H1 (cell line): ENCODE measurements around the gene CDKL4. TPM values are rescaled to one million over a fixed set of nuclear protein-coding genes. Genes with fewer than 3 reads are reported as not detected.

Source experiments
- CTCF ChIA-PET: fragments of 300-600 bp; sonication (Branson Sonifier 250); formaldehyde crosslinking; loops from one replicate; lab custom pipeline; 2021; ENCODE audit not compliant: partially characterized antibody; lab: Charles Lee
- POLR2A ChIA-PET: fragments of 300-600 bp; sonication (Branson Sonifier 250); formaldehyde crosslinking; loops from one replicate; lab custom pipeline; 2021; ENCODE audit warnings: inconsistent platforms; ENCODE audit not compliant: partially characterized antibody; lab: Charles Lee
- DNase-seq, 2 experiments: peaks; one replicate each; pipeline versions ENCODE4 v3.0.0 to v3.0.0-alpha.2; 2010 to 2022; ENCODE audit warnings: low spot score in 2 of 2, low read depth in 1 of 2, mixed read lengths in 1 of 2
- FAIRE-seq: peaks from 2 replicates; lab custom pipeline; 2011; peaks lifted over from hg19 to GRCh38; lab: Jason Lieb, UNC
- H2AFZ ChIP-seq: 2 replicates; pipeline ENCODE4 v1.8.1; 2012; ENCODE audit warnings: low read length, inconsistent platforms
- H2AK5ac ChIP-seq: 2 replicates; pipeline ENCODE4 v1.6.1; 2013; ENCODE audit warnings: low read depth, low read length
- H2BK120ac ChIP-seq: replicated peaks from 2 replicates; pipeline ENCODE3; 2013; ENCODE audit warnings: low read depth, low read length, inconsistent platforms
- H2BK12ac ChIP-seq: 2 replicates; pipeline ENCODE4 v1.6.1; 2013; ENCODE audit warnings: low read depth, low read length
- H2BK15ac ChIP-seq: 2 replicates; pipeline ENCODE4 v1.6.1; 2013; ENCODE audit warnings: low read length
- H2BK20ac ChIP-seq: 2 replicates; pipeline ENCODE4 v1.6.1; 2013; ENCODE audit warnings: low read length
- H2BK5ac ChIP-seq: 2 replicates; pipeline ENCODE4 v1.6.1; 2013; ENCODE audit warnings: low read depth, low read length
- H3K14ac ChIP-seq: 2 replicates; pipeline ENCODE4 v1.6.1; 2013; ENCODE audit warnings: inconsistent platforms; ENCODE audit not compliant: insufficient read length
- H3K18ac ChIP-seq: 2 replicates; pipeline ENCODE4 v1.6.1; 2013; ENCODE audit warnings: low read length; ENCODE audit errors: extremely low read depth
- H3K23ac ChIP-seq: 2 replicates; pipeline ENCODE4 v1.6.1; 2013; ENCODE audit warnings: inconsistent platforms; ENCODE audit not compliant: insufficient read length
- H3K23me2 ChIP-seq: 2 replicates; pipeline ENCODE4 v1.6.1; 2013; ENCODE audit warnings: low read depth, low read length
- H3K27ac ChIP-seq: 2 replicates; pipeline ENCODE4 v1.6.1; 2011; ENCODE audit warnings: low read depth, low read length, inconsistent platforms
- H3K27me3 ChIP-seq, 4 experiments: replicated peaks in 1 of 4; 1 replicate in 1 of 4; 2 replicates in 3 of 4; pipeline versions ENCODE4 v1.6.1 to v1.8.1; 2011 to 2013; ENCODE audit warnings: low read length in 3 of 4, mild to moderate bottlenecking in 3 of 4, inconsistent platforms in 2 of 4, mixed read lengths in 2 of 4, moderate library complexity in 1 of 4; ENCODE audit not compliant: control insufficient read depth in 3 of 4, insufficient read depth in 3 of 4; ENCODE audit errors: extremely low read depth in 1 of 4
- H3K36me3 ChIP-seq, 4 experiments: 2 replicates each; pipeline versions ENCODE4 v1.6.1 to v1.8.1; 2011 to 2013; ENCODE audit warnings: mild to moderate bottlenecking in 4 of 4, low read length in 3 of 4, moderate library complexity in 2 of 4, control low read depth in 1 of 4, inconsistent platforms in 1 of 4; ENCODE audit not compliant: insufficient read depth in 4 of 4, control insufficient read depth in 2 of 4
- H3K4ac ChIP-seq: replicated peaks from 2 replicates; pipeline ENCODE3; 2013; ENCODE audit warnings: low read length, low read depth, mixed read lengths, inconsistent platforms; ENCODE audit not compliant: insufficient read length
- H3K4me1 ChIP-seq, 4 experiments: replicated peaks in 1 of 4; 1 replicate in 1 of 4; 2 replicates in 3 of 4; pipeline versions ENCODE4 v1.6.1 to v1.8.1; 2011 to 2013; ENCODE audit warnings: low read length in 3 of 4, inconsistent platforms in 2 of 4, mixed read lengths in 1 of 4; ENCODE audit not compliant: insufficient read depth in 4 of 4, control insufficient read depth in 3 of 4
- H3K4me2 ChIP-seq, 2 experiments: 2 replicates each; pipeline versions ENCODE4 v1.6.1 to v1.8.1; 2011 to 2013; ENCODE audit warnings: low read depth in 2 of 2, low read length in 2 of 2, control low read depth in 1 of 2, inconsistent platforms in 1 of 2, mild to moderate bottlenecking in 1 of 2; ENCODE audit not compliant: insufficient read depth in 1 of 2
- H3K4me3 ChIP-seq, 4 experiments: fragments of 200-600, 300-600 bp in 1 of 4; sonication (generic), shearing (Covaris generic), sonication (Bioruptor Twin) in 1 of 4; 2 replicates each; pipeline versions ENCODE4 v1.5.1 to v1.8.1; 2011 to 2016; ENCODE audit warnings: low read length in 4 of 4, low read depth in 3 of 4, control low read depth in 2 of 4, inconsistent platforms in 2 of 4, mild to moderate bottlenecking in 2 of 4, mixed read lengths in 1 of 4, moderate library complexity in 1 of 4; ENCODE audit not compliant: insufficient read depth in 2 of 4; ENCODE audit errors: extremely low read depth in 1 of 4
- H3K56ac ChIP-seq: replicated peaks from 2 replicates; pipeline ENCODE3; 2013; ENCODE audit warnings: low read depth, mild to moderate bottlenecking, mixed read lengths, low read length, inconsistent platforms; ENCODE audit not compliant: insufficient read length
- H3K79me1 ChIP-seq: 2 replicates; pipeline ENCODE4 v1.6.1; 2013; ENCODE audit warnings: low read depth, low read length, control low read depth
- H3K79me2 ChIP-seq, 2 experiments: 2 replicates each; pipeline versions ENCODE4 v1.6.1 to v1.8.1; 2012 to 2013; ENCODE audit warnings: low read length in 2 of 2, mild to moderate bottlenecking in 2 of 2, inconsistent platforms in 1 of 2; ENCODE audit not compliant: insufficient read depth in 2 of 2, control insufficient read depth in 1 of 2
- H3K9ac ChIP-seq, 4 experiments: replicated peaks in 1 of 4; 1 replicate in 1 of 4; 2 replicates in 3 of 4; pipeline versions ENCODE4 v1.6.1 to v1.8.1; 2011 to 2013; ENCODE audit warnings: low read depth in 3 of 4, low read length in 3 of 4, control low read depth in 2 of 4, mild to moderate bottlenecking in 2 of 4, moderate library complexity in 2 of 4, inconsistent platforms in 1 of 4; ENCODE audit errors: extremely low read depth in 1 of 4
- H3K9me3 ChIP-seq, 2 experiments: 2 replicates each; pipeline versions ENCODE4 v1.6.1 to v1.8.1; 2012 to 2013; ENCODE audit warnings: mild to moderate bottlenecking in 2 of 2, moderate library complexity in 2 of 2, control low read depth in 1 of 2, inconsistent platforms in 1 of 2, low read depth in 1 of 2, low read length in 1 of 2, mixed read lengths in 1 of 2; ENCODE audit not compliant: insufficient read depth in 2 of 2
- H4K20me1 ChIP-seq, 2 experiments: replicated peaks in 1 of 2; 2 replicates each; pipeline versions ENCODE3 to v1.8.1; 2011 to 2013; ENCODE audit warnings: inconsistent platforms in 2 of 2, low read length in 2 of 2, mild to moderate bottlenecking in 1 of 2; ENCODE audit not compliant: insufficient read depth in 2 of 2, control insufficient read depth in 1 of 2
- H4K5ac ChIP-seq: 2 replicates; pipeline ENCODE4 v1.6.1; 2013; ENCODE audit warnings: low read length, low read depth, mixed read lengths, inconsistent platforms; ENCODE audit not compliant: insufficient read length
- H4K8ac ChIP-seq: 2 replicates; pipeline ENCODE4 v1.8.0; 2013; ENCODE audit warnings: mild to moderate bottlenecking, moderate library complexity, low read length, inconsistent platforms; ENCODE audit not compliant: insufficient read depth; ENCODE audit errors: extremely low read depth
- H4K91ac ChIP-seq: replicated peaks from 2 replicates; pipeline ENCODE3; 2013; ENCODE audit warnings: low read length, mixed read lengths, inconsistent platforms; ENCODE audit not compliant: insufficient read length
- CHD1 ChIP-seq: IDR thresholded peaks from 2 replicates; pipeline ENCODE4 v1.6.1; 2012; ENCODE audit warnings: low read depth, low read length, improper control_type of control experiment
- FOSL1 ChIP-seq: IDR thresholded peaks from 2 replicates; pipeline ENCODE4 v1.6.1; 2011; ENCODE audit warnings: mild to moderate bottlenecking, low read depth, low read length, moderate library complexity; ENCODE audit not compliant: insufficient read depth
- POLR2A ChIP-seq, 2 experiments: IDR thresholded peaks; 1 replicate in 1 of 2; 2 replicates in 1 of 2; pipeline ENCODE4 v1.6.1; 2011; ENCODE audit warnings: low read depth in 2 of 2, low read length in 2 of 2, mild to moderate bottlenecking in 2 of 2; ENCODE audit errors: control extremely low read depth in 1 of 2
- SUZ12 ChIP-seq: fragments of 200-600 bp; sonication (generic); IDR thresholded peaks from 2 replicates; pipeline ENCODE4 v1.6.1; 2012; ENCODE audit warnings: mild to moderate bottlenecking, inconsistent platforms, low read length, moderate library complexity, mixed read lengths
- TAF1 ChIP-seq: IDR thresholded peaks from 2 replicates; pipeline ENCODE4 v1.6.1; 2011; ENCODE audit warnings: mild to moderate bottlenecking, low read depth, low read length
- WGBS, 2 experiments: shearing (Covaris generic) in 1 of 2; methylation state at CpG; one replicate each; pipeline versions ENCODE4 v1.1.6 to v1.1.7; 2013 to 2015; ENCODE audit warnings: low lambda C conversion rate in 2 of 2, mixed read lengths in 2 of 2, inconsistent platforms in 1 of 2, low coverage in 1 of 2, missing lambda C conversion rate in 1 of 2; ENCODE audit not compliant: insufficient replicate concordance in 2 of 2, insufficient coverage in 1 of 2, insufficient read length in 1 of 2; ENCODE audit errors: extremely low coverage in 1 of 2, missing lambda C conversion rate in 1 of 2; 5-methylcytosine and 5-hydroxymethylcytosine counted together
- polyA plus RNA-seq, 7 experiments: library from polyadenylated mRNA; depleted of rRNA in 3 of 7; stranded (reverse) in 5 of 7; unstranded in 2 of 7; fragments of >200 nt in 5 of 7; fragments of 200-250 nt in 2 of 7; gene quantifications; 1 replicate in 5 of 7; 2 replicates in 1 of 7; 4 replicates in 1 of 7; pipeline versions ENCODE4 v1.2.1 to v1.2.3, GENCODE V29; 2011 to 2013; ENCODE audit warnings: missing spikeins in 2 of 7, mixed read lengths in 2 of 7
- total RNA-seq: library from RNA; stranded (reverse); fragmentation: NEBNext Ultra II Directional; extraction: Animal tissue kit (Norgen Biotek cat#: 25700); gene quantifications from 2 replicates; pipeline ENCODE4 v1.2.1, GENCODE V29; 2021

CDKL4 gene
- total and polyA plus RNA-seq, 2 of the 8 experiments (the other 6 are each of a cell fraction or from before 2014, with no cell fraction given): not detected

DNA sequence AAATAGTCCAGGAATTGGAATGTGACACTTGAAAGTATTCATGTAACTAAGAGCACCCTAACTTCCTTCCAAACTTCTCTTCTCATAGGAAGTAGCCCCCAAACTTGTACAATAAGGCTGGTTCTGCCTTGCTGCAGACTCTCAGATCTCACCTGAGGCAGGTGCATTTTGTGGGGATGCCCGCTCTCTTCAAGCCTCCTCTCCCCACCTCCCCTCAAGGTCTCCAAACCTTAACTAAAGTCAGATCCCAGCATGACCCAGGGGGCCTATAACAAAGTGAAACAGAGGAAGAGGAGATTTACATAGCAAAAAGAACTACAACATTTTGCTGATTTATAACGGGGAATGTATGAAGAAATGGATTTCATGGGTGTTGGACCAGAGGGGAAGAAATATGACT lies 23.6 kb downstream of the CDKL4 start:
- Histone ChIP-seq H2BK15ac (no peak overlapping the region), H2AK5ac (no peak overlapping the region), H3K4ac (no peak overlapping the region), H3K4me1 (no peaks in the 10 kb centered on the region; a peak in 3 of 7 replicates), H2BK12ac (no peak overlapping the region), H3K36me3 (no peaks in the 10 kb centered on the region), H4K8ac (no peak overlapping the region), H3K27ac (no peak overlapping the region), H2AFZ (no peak overlapping the region), H3K18ac (no peak overlapping the region), H4K20me1 (no peaks in the 10 kb centered on the region), H3K27me3 (no peaks in the 10 kb centered on the region), H3K79me2 (no peaks in the 10 kb centered on the region), H3K14ac (no peak overlapping the region), H3K4me3 (no peak overlapping the region), H3K4me2 (no peak overlapping the region), H3K9me3 (no peaks in the 10 kb centered on the region), H3K9ac (no peak overlapping the region), H3K23ac (no peak overlapping the region), H4K5ac (no peak overlapping the region), H4K91ac (no peak overlapping the region), H2BK120ac (no peak overlapping the region), H2BK5ac (no peak overlapping the region), H2BK20ac (no peak overlapping the region), H3K23me2 (no peaks in the 10 kb centered on the region), H3K79me1 (no peaks in the 10 kb centered on the region), H3K56ac (no peak overlapping the region)
- 77% methylated on average over 2 of the region's 2 CpGs; no CpG with 5 or more reads in 1 of the 2 experiments for WGBS, 2 experiments
- ChIA-PET POLR2A (no interaction called here), CTCF (interaction anchor here (6.1 kb wide), 1 partner anchor 9 kb away, joined by 38 read pairs; no protein-coding TSS in a partner anchor)
- DNase-seq: no peak
- FAIRE-seq: no peak
- TF ChIP-seq TAF1 (no peak), CHD1 (no peak), POLR2A (IDR thresholded peaks at IDR 0.05; ENCODE audit: control extremely low read depth in 1 of 2, low read depth in 2 of 2, low read length in 2 of 2) (no peak), FOSL1 (no peak), SUZ12 (no peak)
